K562 (cell line): ENCODE measurements around the gene GUCA1A.

Experiments
- MXI1 ChIP-seq: IDR thresholded peaks from 2 replicates; pipeline ENCODE4 v1.6.1; 2011; ENCODE audit warnings: low read depth, mild to moderate bottlenecking, improper control_type of control experiment, low read length
- NR2C2 ChIP-seq, 2 experiments: fragments of 200-800 bp in 1 of 2; sonication (Bioruptor generic) in 1 of 2; sonication (generic) in 1 of 2; formaldehyde crosslinking in 1 of 2; IDR thresholded peaks; 2 replicates each; pipeline versions ENCODE4 v1.6.1 to v1.8.0; 2016 to 2022; ENCODE audit warnings: mild to moderate bottlenecking in 1 of 2, missing compliant biosample characterization in 1 of 2, missing genetic modification characterization in 1 of 2, missing genetic modification reagents in 1 of 2
- POLR2A ChIP-seq: fragments of 450-650 bp; conservative IDR thresholded peaks from 2 replicates; pipeline ENCODE4 v1.6.1; 2016
- POLR2AphosphoS2 ChIP-seq: IDR thresholded peaks from 2 replicates; pipeline ENCODE4 v1.6.1; 2012; ENCODE audit warnings: low read length, improper control_type of control experiment
- POLR3A ChIP-seq: IDR thresholded peaks from 2 replicates; pipeline ENCODE4 v1.6.1; 2011; ENCODE audit warnings: borderline replicate concordance, mild to moderate bottlenecking, moderate library complexity; ENCODE audit not compliant: insufficient read length, insufficient read depth; ENCODE audit errors: extremely low read depth
- SMAD4 ChIP-seq: fragments of 250-450 bp; sonication (Bioruptor Pico); conservative IDR thresholded peaks from 2 replicates; pipeline ENCODE4 v1.8.0; 2021; ENCODE audit warnings: inconsistent platforms, mild to moderate bottlenecking, moderate library complexity
- ZNF263 ChIP-seq: sonication (generic); formaldehyde crosslinking; IDR thresholded peaks from 2 replicates; pipeline ENCODE4 v1.8.0; 2022; ENCODE audit warnings: mild to moderate bottlenecking, missing genetic modification reagents, borderline replicate concordance
- ZNF76 ChIP-seq: fragments of 250-450 bp; sonication (Bioruptor Pico); IDR thresholded peaks from 2 replicates; pipeline ENCODE4 v1.4.0; 2020; ENCODE audit warnings: mild to moderate bottlenecking, moderate library complexity, borderline replicate concordance
- ZNF77 ChIP-seq: fragments of 250-450 bp; sonication (Bioruptor Pico); IDR thresholded peaks from 2 replicates; pipeline ENCODE4 v1.5.0; 2020
- TF ChIP-seq, protein P1 (sequence below): sonication (generic); formaldehyde crosslinking; IDR thresholded peaks from 2 replicates; pipeline ENCODE4 v1.9.0; 2022; ENCODE audit warnings: mild to moderate bottlenecking, missing genetic modification reagents
- TF ChIP-seq, protein P2 (sequence below), 3 experiments: IDR thresholded peaks in 2 of 3; conservative IDR thresholded peaks in 1 of 3; 2 replicates each; pipeline ENCODE4 v1.5.1; 2011 to 2012; ENCODE audit warnings: low read length in 3 of 3, mild to moderate bottlenecking in 3 of 3, control low read depth in 2 of 3, improper control_type of control experiment in 1 of 3, inconsistent platforms in 1 of 3, low read depth in 1 of 3, mixed read lengths in 1 of 3, moderate library complexity in 1 of 3; ENCODE audit not compliant: insufficient read depth in 2 of 3

DNA sequence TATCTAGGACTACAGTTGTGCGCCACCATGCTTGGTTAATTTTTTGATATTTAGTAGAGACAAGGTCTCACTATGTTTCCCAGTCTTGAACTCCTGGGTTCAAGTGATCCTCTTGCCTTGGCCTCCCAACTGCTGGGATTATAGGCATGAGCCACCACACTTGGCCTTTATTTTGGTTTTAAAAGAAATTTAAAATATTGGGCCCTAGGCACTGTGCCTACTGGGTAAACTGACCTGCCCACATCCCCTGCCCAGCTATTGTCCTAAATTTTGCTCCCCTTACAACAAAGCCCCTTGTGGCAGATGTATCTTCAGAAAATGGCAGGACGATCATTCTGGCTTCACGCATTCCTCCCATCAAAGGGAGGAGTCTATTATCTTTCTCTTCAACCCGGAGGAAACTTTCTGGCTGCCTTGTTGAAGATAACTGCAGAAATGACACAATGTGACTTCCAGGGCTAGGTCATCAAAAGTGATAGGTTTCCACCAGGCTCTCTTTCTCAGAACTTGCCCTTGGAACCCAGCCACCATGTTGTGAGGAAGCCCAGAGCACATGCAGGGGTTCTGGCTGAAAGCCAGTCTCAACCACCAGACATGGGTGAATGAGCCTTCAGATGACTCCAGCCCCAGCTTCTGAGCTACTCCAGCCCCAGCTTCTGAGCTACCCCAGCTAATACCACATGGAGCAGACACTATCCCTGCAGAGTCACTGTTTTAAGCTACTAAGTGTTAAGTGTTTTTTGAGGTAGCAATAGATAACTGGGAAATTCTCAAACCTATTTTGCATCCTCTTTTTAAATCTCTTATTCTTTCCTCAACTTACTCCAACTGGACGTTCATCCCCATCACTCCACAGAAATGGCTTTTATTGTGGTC, 26.2 kb downstream of the GUCA1A start:
- TF ChIP-seq NR2C2 (CRISPR knock-in tag; IDR thresholded peaks at IDR 0.05) (peak; percentile 69; the same call in 1 of the 2 replicates), NR2C2 (tag; IDR thresholded peaks at IDR 0.05) (peak; percentile 80; the same call in 1 of the 2 replicates), POLR3A (no peak), MXI1 (peak; percentile 82), POLR2AphosphoS2 (0 out of 2 replicates have a peak, but pooled peaks have one; percentile 32), ZNF76 (CRISPR knock-in tag) (no peak), POLR2A (no peak), ZNF77 (CRISPR knock-in tag) (no peak), ZNF263 (peak; percentile 69; the same call in 1 of the 2 replicates), SMAD4 (CRISPR knock-in tag) (peak; percentile 98)
- TF ChIP-seq, protein P1, sequence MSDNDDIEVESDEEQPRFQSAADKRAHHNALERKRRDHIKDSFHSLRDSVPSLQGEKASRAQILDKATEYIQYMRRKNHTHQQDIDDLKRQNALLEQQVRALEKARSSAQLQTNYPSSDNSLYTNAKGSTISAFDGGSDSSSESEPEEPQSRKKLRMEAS (CRISPR knock-in tag): peak; percentile 97
- TF ChIP-seq, protein P2, sequence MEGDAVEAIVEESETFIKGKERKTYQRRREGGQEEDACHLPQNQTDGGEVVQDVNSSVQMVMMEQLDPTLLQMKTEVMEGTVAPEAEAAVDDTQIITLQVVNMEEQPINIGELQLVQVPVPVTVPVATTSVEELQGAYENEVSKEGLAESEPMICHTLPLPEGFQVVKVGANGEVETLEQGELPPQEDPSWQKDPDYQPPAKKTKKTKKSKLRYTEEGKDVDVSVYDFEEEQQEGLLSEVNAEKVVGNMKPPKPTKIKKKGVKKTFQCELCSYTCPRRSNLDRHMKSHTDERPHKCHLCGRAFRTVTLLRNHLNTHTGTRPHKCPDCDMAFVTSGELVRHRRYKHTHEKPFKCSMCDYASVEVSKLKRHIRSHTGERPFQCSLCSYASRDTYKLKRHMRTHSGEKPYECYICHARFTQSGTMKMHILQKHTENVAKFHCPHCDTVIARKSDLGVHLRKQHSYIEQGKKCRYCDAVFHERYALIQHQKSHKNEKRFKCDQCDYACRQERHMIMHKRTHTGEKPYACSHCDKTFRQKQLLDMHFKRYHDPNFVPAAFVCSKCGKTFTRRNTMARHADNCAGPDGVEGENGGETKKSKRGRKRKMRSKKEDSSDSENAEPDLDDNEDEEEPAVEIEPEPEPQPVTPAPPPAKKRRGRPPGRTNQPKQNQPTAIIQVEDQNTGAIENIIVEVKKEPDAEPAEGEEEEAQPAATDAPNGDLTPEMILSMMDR (IDR thresholded peaks at IDR 0.05 in 2 of 3, conservative IDR thresholded peaks at IDR 0.05 in 1 of 3; ENCODE audit: insufficient read depth in 2 of 3, low read depth in 1 of 3, low read length in 3 of 3): peak in 2 of 3 experiments; percentile 31 to 37; a peak in 3 of 6 replicates
